HG03575 (cell line): ENCODE data around the gene PVRIG.
"Not testable (repeated sequence)": the region's sequence is repeated elsewhere in the genome, so short reads cannot be mapped to it uniquely, and the experiment has no call there.

Experiments used
- ATAC-seq: cut with Tn5 transposase; IDR thresholded peaks from one replicate; pipeline ENCODE4 v1.9.1; 2021; ENCODE audit not compliant: unreplicated experiment, insufficient number of reproducible peaks, low FRiP score; ENCODE audit errors: extremely low read depth

The PVRIG gene

GRCh38 chr7:100266576-100267354, 47.0 kb downstream of the PVRIG start:
- ATAC-seq: no peak

GRCh38 chr7:100267648-100268047, 47.9 kb downstream of the PVRIG start:
- no peak for ATAC-seq

- not testable (repeated sequence) for ATAC-seq
Observed at GRCh38 chr7:100268882-100269281, 49.1 kb downstream of the PVRIG start.

GRCh38 chr7:100269306-100270045, 49.7 kb downstream of the PVRIG start:
- not testable (repeated sequence) for ATAC-seq

GRCh38 chr7:100270046-100270918, 50.5 kb downstream of the PVRIG start:
- not testable (repeated sequence) for ATAC-seq
